EH (cell line): ENCODE results near the gene F2R.
A peak's percentile ranks its signal among the peaks of the same experiment; 100 is the strongest.

Experiments used
- DNase-seq: peaks from one replicate; pipeline ENCODE4 v3.0.0-alpha.2; 2015; ENCODE audit warnings: low read depth

The F2R gene

DNA sequence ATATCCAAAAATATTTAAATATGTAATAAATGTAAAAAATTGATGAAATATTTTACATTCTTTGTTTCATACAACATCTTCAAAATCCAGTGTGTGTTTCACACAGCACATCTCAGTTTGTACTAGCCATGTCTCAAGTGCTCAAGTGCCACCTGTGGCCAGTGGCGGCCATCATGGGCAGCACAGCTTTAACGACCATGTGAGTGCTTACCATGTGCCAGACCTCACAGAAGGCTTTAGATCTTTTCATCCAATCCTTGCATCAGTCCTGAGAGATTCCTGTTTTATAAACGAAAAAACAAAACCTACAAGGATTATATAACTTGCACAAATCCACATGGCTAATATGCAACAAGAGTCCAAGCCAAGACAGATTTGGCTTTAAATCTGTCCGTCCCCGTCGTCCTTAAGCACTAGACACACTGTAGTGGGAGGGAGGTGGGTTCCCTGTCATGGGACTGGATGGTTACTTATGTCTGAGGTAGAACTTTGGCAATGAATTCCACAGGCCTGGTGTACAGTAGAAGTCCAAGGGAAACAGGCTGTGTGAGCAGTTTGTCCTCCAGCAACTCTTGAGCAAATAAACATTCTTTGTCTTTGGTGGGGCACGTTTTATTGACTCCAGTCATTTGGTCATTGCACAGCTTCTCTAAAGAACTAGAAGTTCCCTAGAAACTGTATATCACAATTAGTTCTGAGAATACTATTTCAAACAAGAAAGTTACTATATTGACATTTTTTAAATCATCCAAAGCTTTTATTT, 25.0 kb upstream of the F2R start:
- DNase-seq = peak; percentile 90

DNA sequence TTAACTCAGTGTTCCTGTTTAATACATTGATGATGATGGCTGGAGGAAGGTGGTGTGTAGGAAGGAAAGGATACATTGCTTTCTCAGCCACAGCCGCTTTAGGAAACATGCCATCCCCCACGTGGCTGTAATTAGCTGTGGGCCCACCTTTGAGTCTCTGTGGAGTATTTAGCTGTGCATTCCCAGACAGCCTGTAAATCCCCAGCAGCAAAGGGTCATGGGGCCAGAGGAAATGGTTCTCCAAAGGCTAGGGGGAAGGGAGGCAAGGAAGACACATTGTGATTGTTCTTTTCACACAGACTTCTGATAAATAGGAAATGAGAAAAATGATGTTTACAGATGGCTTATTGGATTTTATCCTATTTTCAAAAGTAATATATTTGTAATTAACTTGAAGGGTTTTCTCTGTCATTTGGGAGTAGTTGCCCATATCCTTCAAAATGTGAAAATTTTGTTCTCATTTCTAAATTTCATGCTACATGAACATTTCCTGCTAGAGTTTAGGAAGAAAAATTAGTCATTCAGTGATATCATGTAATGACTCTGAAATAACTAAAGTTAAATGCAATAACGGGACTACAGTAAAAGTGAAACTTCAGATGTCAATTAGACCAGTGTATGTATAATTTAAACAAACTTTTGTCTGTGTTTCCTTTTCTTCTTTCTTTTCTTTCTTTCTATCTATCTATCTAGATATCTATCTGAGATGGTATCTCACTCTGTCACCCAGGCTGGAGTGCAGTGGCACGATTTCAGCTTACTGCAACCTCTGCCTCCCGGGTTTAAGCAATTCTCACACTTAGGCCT, 24.3 kb upstream of the F2R start:
- DNase-seq = peak; percentile 85

DNA sequence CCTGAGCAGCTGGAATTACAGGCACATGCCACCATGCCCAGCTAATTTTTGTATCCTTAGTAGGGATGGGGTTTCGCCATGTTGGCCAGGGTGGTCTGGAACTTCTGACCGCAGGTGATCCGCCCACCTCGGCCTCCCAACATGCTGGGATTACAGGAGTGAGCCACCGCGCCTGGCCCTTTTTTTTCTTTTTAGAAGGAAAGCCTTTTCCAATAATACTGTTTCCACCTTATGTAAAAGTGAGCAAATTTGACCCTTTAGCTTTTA, 23.7 kb upstream of the F2R start:
- DNase-seq = no peak

DNA sequence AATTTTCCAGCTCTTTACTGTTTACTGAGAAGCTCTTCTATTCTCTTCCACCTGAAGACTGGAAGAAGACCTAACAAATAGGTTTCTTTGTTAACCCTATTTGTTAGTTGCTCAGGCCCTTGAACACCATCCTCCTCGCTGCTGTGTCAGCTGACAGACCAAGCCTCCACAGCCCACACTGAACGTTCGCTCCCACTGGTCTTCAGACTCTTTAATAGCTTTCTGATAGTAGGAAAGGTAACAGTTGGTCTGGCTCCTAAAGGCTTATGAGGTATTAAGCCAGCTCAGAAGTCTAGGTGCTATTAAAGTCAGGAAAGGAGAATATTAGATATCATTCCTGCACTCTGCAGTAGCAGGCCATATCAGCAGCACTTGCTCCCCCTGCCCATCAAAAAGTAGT, 23.3 kb upstream of the F2R start:
- no peak for DNase-seq

GRCh38 chr5:76693141-76693540, 22.8 kb upstream of the F2R start:
- no peak for DNase-seq

- DNase-seq = no peak
These were observed 21.6 kb upstream of the F2R start for GRCh38 chr5:76694317-76694716.

GRCh38 chr5:76695346-76695745, 20.6 kb upstream of the F2R start:
- DNase-seq = no peak

DNA sequence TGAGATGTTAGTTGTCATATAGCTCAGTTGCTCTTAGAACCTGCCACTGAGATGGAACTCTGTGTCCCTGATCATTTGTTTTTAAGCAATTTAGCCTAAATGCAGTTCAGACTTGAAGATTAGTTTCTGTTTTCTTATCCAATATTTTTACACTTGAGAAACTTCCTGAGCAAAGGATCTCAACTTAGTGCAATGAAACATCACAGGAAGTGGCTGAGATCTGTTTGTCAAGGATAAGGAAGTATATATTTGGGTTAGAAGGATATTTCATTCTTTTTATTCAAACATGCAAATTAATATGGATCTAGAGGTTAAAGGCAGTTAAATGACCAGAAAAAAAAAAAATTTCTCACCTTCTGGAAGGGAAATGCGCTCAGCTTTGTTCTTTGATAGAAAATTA, 19.7 kb upstream of the F2R start:
- DNase-seq = peak; percentile 25

GRCh38 chr5:76697670-76698069, 18.3 kb upstream of the F2R start:
- DNase-seq = no peak

DNA sequence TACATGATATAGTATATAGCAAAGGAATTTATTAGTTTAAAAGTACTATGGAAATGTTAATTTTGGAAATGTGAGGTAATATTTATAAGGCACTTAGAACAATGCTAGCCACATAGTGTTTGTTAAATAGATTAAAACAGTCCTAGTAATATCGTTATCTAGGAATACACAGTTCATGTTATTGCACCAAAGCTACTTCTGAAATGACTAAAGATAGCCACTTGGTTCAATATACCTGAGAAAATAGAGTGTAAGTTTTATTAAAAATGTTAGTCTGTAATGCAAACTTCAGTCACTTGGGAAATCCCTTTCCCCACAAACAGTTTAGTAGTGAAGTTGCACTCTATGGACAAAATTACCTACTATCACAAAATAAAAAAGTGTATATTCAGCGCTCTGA, 15.4 kb upstream of the F2R start:
- DNase-seq = no peak

GRCh38 chr5:76701298-76701697, 14.6 kb upstream of the F2R start:
- DNase-seq = peak; percentile 90

DNA sequence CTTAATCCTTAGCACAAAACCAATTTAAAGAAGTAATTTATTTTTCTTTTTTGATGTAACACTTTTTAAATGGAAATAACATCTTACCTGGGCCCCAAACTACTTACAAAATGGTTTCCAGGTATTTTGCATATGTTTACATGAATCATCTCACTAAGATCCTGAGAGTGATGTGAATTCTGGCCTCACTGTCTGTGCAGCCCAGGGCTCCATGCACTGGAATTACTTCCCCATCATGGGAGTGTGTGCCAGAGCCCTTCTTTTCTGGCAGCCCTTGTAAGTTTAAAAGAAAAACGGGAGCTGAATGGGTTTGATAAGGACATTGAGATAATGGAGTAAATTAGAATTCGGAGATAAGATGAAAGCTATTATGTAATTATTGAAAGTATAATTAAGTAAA, 12.2 kb upstream of the F2R start:
- DNase-seq = no peak

- DNase-seq = no peak
These were observed 11.7 kb upstream of the F2R start for GRCh38 chr5:76704131-76704663.

DNA sequence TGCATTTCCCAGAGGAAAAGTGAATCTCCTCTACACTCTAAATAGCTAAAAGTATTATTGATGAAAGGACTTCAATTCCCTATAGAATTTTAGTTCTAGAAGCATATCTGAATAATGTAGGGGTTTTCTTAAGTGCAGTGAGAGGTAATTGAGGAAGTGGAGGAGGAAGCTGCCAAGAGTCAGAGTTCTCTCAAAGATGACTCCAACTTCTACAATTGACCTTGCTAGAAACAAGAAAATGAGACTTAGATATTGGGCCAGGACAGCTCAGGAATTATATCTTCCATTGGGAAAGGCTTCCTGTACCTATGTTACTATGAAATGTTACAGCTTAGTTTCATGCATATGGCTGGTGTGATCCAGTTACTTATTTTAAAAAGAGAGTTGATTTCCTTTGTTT, 10.4 kb upstream of the F2R start:
- DNase-seq = no peak

DNA sequence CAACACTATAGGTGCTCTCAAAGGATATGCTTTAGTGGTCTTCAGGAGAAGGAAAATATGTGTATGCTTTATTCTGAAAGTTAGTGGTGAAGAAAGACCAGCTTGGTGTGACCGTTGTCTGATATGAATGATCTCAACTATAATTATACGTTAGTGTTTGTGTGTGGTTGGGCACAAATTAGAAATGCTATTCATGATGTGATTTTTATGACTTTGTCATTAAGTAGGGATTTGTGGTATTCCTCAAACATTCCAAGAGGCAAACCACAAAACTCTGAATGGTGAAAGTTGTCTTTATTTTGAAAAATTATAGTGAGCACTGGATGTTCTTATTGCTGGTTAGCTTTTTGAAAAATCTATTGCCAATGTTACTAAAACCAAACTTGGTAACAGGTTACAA, 6.2 kb upstream of the F2R start:
- peak; percentile 85 for DNase-seq

GRCh38 chr5:76710991-76711390, 4.9 kb upstream of the F2R start:
- DNase-seq = peak; percentile 40

GRCh38 chr5:76714751-76715485, 1.0 kb upstream of the F2R start:
- no peak for DNase-seq

DNA sequence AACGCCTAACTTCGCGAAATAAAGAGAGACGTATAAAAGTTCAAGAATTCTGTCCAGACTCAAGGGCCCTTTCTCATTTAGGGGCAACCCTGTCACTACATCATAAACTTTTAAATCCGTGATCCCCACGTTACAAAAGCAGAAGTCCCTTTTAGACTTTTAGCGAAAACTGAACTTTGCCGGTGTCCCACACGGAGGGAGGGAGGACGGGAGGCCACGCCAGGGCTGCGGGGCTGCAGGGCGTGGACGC, 515 bp upstream of the F2R start:
- no peak for DNase-seq

- DNase-seq = no peak
These were observed 681 bp downstream of the F2R start for GRCh38 chr5:76716456-76717157.

GRCh38 chr5:76717222-76718083, 1.5 kb downstream of the F2R start:
- no peak for DNase-seq

DNA sequence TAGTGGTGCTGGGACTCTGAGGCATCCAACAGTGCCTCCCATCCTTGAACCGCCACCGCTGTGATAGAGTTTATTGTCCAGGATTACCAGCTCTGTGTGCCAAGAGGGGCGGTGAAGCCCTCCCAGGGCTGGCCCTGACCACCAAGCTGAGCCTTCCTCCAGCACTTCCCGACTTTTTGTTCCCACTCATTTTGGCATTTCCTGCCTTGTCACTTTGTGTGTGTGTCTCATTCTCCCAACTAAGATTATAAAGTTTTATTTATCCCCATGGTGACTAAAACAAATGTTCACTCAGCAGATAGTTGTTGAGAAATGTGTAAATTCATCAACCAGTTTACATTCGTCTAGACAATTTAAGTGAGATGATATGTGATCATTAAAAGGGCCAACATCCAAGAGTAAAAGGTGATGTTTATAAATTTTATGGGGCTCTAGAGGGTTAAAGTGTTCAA, 2.5 kb downstream of the F2R start:
- DNase-seq = peak; percentile 78

- no peak for DNase-seq
These were observed 3.0 kb downstream of the F2R start for GRCh38 chr5:76718880-76719279.
